22Rv1 (cell line): ENCODE measurements around the gene DTD1.

Experiments used
- ZFX ChIP-seq: fragments of 450-650 bp; IDR thresholded peaks from 2 replicates; pipeline ENCODE4 v1.6.1; 2017; ENCODE audit warnings: antibody characterized with exemption, borderline replicate concordance
- TF ChIP-seq, protein P1 (sequence below): fragments of 450-650 bp; IDR thresholded peaks from 2 replicates; pipeline ENCODE4 v1.5.1; 2017; ENCODE audit warnings: mild to moderate bottlenecking

GRCh38 chr20:18688676-18689075, 100.8 kb downstream of the DTD1 start:
- TF ChIP-seq, protein P1, sequence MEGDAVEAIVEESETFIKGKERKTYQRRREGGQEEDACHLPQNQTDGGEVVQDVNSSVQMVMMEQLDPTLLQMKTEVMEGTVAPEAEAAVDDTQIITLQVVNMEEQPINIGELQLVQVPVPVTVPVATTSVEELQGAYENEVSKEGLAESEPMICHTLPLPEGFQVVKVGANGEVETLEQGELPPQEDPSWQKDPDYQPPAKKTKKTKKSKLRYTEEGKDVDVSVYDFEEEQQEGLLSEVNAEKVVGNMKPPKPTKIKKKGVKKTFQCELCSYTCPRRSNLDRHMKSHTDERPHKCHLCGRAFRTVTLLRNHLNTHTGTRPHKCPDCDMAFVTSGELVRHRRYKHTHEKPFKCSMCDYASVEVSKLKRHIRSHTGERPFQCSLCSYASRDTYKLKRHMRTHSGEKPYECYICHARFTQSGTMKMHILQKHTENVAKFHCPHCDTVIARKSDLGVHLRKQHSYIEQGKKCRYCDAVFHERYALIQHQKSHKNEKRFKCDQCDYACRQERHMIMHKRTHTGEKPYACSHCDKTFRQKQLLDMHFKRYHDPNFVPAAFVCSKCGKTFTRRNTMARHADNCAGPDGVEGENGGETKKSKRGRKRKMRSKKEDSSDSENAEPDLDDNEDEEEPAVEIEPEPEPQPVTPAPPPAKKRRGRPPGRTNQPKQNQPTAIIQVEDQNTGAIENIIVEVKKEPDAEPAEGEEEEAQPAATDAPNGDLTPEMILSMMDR = no peak
- no peak for TF ChIP-seq ZFX
